DLD1 (cell line): Measurements from ENCODE around the gene SKI.
"Not testable (repeated sequence)": the region's sequence is repeated elsewhere in the genome, so short reads cannot be mapped to it uniquely, and the experiment has no call there.

ENCODE experiments used
- in situ Hi-C: cut with HindIII; loops from 2 replicates; pipeline ENCODE4 v1.10.0; 2017; ENCODE audit warnings: low sequenced_read_pairs

Gene SKI

GRCh38 chr1:2284932-2285331 is 56.8 kb downstream of the SKI start:
- in situ Hi-C loops, result no loop called here

- in situ Hi-C loops, result no loop called here
Measured at GRCh38 chr1:2286923-2287322, 58.8 kb downstream of the SKI start.

- in situ Hi-C loops, result no loop called here
Measured at GRCh38 chr1:2287649-2288048, 59.5 kb downstream of the SKI start.

GRCh38 chr1:2288311-2288710 is 60.2 kb downstream of the SKI start:
- in situ Hi-C loops, result no loop called here

GRCh38 chr1:2288816-2289536 is 60.9 kb downstream of the SKI start:
- in situ Hi-C loops, result no loop called here

- in situ Hi-C loops, result no loop called here
Measured at GRCh38 chr1:2289607-2290006, 61.5 kb downstream of the SKI start.

GRCh38 chr1:2290171-2290578 is 62.1 kb downstream of the SKI start:
- in situ Hi-C loops, result no loop called here

- in situ Hi-C loops, result no loop called here
Measured at GRCh38 chr1:2290595-2291510, 62.7 kb downstream of the SKI start.

GRCh38 chr1:2291577-2291976 is 63.5 kb downstream of the SKI start:
- in situ Hi-C loops, result no loop called here

- in situ Hi-C loops, result no loop called here
Measured at GRCh38 chr1:2292725-2293450, 64.8 kb downstream of the SKI start.

- in situ Hi-C loops, result no loop called here
Measured at GRCh38 chr1:2294033-2294724, 66.1 kb downstream of the SKI start.

GRCh38 chr1:2294725-2295078 is 66.6 kb downstream of the SKI start:
- in situ Hi-C loops, result no loop called here

GRCh38 chr1:2295526-2295925 is 67.4 kb downstream of the SKI start:
- in situ Hi-C loops, result no loop called here

- in situ Hi-C loops, result not testable (repeated sequence)
Measured at GRCh38 chr1:2296211-2296610, 68.1 kb downstream of the SKI start.

- in situ Hi-C loops, result no loop called here
Measured at GRCh38 chr1:2296614-2297013, 68.5 kb downstream of the SKI start.

GRCh38 chr1:2297246-2298011 is 69.3 kb downstream of the SKI start:
- in situ Hi-C loops, result no loop called here

- in situ Hi-C loops, result no loop called here
Measured at GRCh38 chr1:2298685-2299084, 70.6 kb downstream of the SKI start.

- in situ Hi-C loops, result no loop called here
Measured at GRCh38 chr1:2299131-2299627, 71.1 kb downstream of the SKI start.

GRCh38 chr1:2300004-2300771 is 72.1 kb downstream of the SKI start:
- in situ Hi-C loops, result no loop called here
